ENCODE data around the gene RPGRIP1.
"Not testable (repeated sequence)": the region's sequence is repeated elsewhere in the genome, so short reads cannot be mapped to it uniquely, and the experiment has no call there.

Gene RPGRIP1

GRCh38 chr14:21302013-21302835 lies 22.3 kb downstream of the RPGRIP1 start:
- Histone ChIP-seq H4K20me1 (no peaks in the 10 kb centered on the region), H3K4me2 (peak overlapping the region in 6 of 11 experiments; percentile 15 to 98 (median 87); a peak in 7 of 22 replicates), H3K9me3 (replicated peaks in 1 of 11) (no peaks in the 10 kb centered on the region; a peak in 1 of 22 replicates), H3K9ac (no peak overlapping the region; a peak in 1 of 22 replicates), H3K36me3 (no peaks in the 10 kb centered on the region), H3K4me1 (peaks cover 7 to 23% (median 17%) of the 10 kb centered on the region in 10 experiments; a peak in 18 of 20 replicates), H3K4me3 (no peak overlapping the region), H3K27me3 (peaks cover 0 to 8% (median 0%) of the 10 kb centered on the region in 11 experiments; a peak in 4 of 22 replicates), H3K27ac (no peak overlapping the region)
- no peak for TF ChIP-seq Cebpa-rat (IDR thresholded peaks at IDR 0.05)

- peaks cover 7 to 27% (median 22%) of the 10 kb centered on the region in 10 experiments; a peak in 18 of 20 replicates for H3K4me1 ChIP-seq
- H3K4me2 ChIP-seq; H3K9ac ChIP-seq; H3K27ac ChIP-seq; H3K27me3 ChIP-seq; H3K4me3 ChIP-seq; H3K9me3 ChIP-seq (replicated peaks in 1 of 11); H4K20me1 ChIP-seq; H3K36me3 ChIP-seq: not testable (repeated sequence)
These were observed 22.9 kb downstream of the RPGRIP1 start for GRCh38 chr14:21302836-21303140.

GRCh38 chr14:21307637-21308036 lies 27.8 kb downstream of the RPGRIP1 start:
- TF ChIP-seq Cebpa-rat (IDR thresholded peaks at IDR 0.05) = no peak
- no peaks in the 10 kb centered on the region for H4K20me1 ChIP-seq
- H3K36me3 ChIP-seq = no peaks in the 10 kb centered on the region
- H3K9ac ChIP-seq = no peak overlapping the region
- no peaks in the 10 kb centered on the region for H3K27me3 ChIP-seq
- H3K27ac ChIP-seq = peak overlapping the region in 3 of 11 experiments; percentile 72 to 77 (median 76); a peak in 2 of 22 replicates
- H3K9me3 ChIP-seq (replicated peaks in 1 of 11) = no peaks in the 10 kb centered on the region; a peak in 1 of 22 replicates
- peak overlapping the region in 9 of 11 experiments; percentile 57 to 91 (median 71); a peak in 17 of 22 replicates for H3K4me2 ChIP-seq
- peaks cover 7 to 23% (median 20%) of the 10 kb centered on the region in 10 experiments; a peak in 19 of 20 replicates for H3K4me1 ChIP-seq
- H3K4me3 ChIP-seq = no peak overlapping the region

- Histone ChIP-seq H3K4me3 (peak overlapping the region in 9 of 10 experiments; percentile 30 to 60 (median 47); a peak in 11 of 20 replicates), H3K4me2 (peak overlapping the region; percentile 57 to 91 (median 74); a peak in 21 of 22 replicates)
These were observed 28.2 kb downstream of the RPGRIP1 start for GRCh38 chr14:21308132-21308478.

GRCh38 chr14:21308479-21309237 lies 28.8 kb downstream of the RPGRIP1 start:
- Histone ChIP-seq H3K36me3 (no peaks in the 10 kb centered on the region), H3K27me3 (no peaks in the 10 kb centered on the region), H3K4me1 (peaks cover 10 to 27% (median 20%) of the 10 kb centered on the region in 10 experiments; a peak in 19 of 20 replicates), H3K4me3 (peak overlapping the region; percentile 30 to 60 (median 46)), H3K9me3 (replicated peaks in 1 of 11) (no peaks in the 10 kb centered on the region; a peak in 1 of 22 replicates), H3K9ac (peak overlapping the region; percentile 4 to 64 (median 53); a peak in 17 of 22 replicates), H4K20me1 (no peaks in the 10 kb centered on the region), H3K4me2 (peak overlapping the region; percentile 57 to 91 (median 74)), H3K27ac (peak overlapping the region in 10 of 11 experiments; percentile 28 to 81 (median 70); a peak in 19 of 22 replicates)
- no peak for TF ChIP-seq Cebpa-rat (IDR thresholded peaks at IDR 0.05)

More at GRCh38 chr14:21308132-21308478, 28.2 kb downstream of the RPGRIP1 start:
- TF ChIP-seq Cebpa-rat (IDR thresholded peaks at IDR 0.05) = no peak
- Histone ChIP-seq H3K4me1 (peaks cover 7 to 24% (median 20%) of the 10 kb centered on the region in 10 experiments; a peak in 19 of 20 replicates), H3K27ac (peak overlapping the region in 9 of 11 experiments; percentile 64 to 81 (median 70); a peak in 15 of 22 replicates), H3K9ac (peak overlapping the region in 9 of 11 experiments; percentile 30 to 64 (median 53); a peak in 9 of 22 replicates), H3K36me3 (no peaks in the 10 kb centered on the region), H3K27me3 (no peaks in the 10 kb centered on the region), H4K20me1 (no peaks in the 10 kb centered on the region), H3K9me3 (replicated peaks in 1 of 11) (no peaks in the 10 kb centered on the region; a peak in 1 of 22 replicates)

- H3K27me3 ChIP-seq = no peaks in the 10 kb centered on the region
- H3K4me1 ChIP-seq = peaks cover 10 to 28% (median 20%) of the 10 kb centered on the region in 10 experiments; a peak in 19 of 20 replicates
- peak overlapping the region in 10 of 11 experiments; percentile 4 to 64 (median 53); a peak in 16 of 22 replicates for H3K9ac ChIP-seq
- H3K27ac ChIP-seq = peak overlapping the region in 10 of 11 experiments; percentile 28 to 81 (median 70); a peak in 19 of 22 replicates
- no peaks in the 10 kb centered on the region for H4K20me1 ChIP-seq
- H3K4me2 ChIP-seq = peak overlapping the region; percentile 57 to 91 (median 74)
- no peaks in the 10 kb centered on the region for H3K9me3 ChIP-seq (replicated peaks in 1 of 11)
- no peak for TF ChIP-seq Cebpa-rat (IDR thresholded peaks at IDR 0.05)
- no peaks in the 10 kb centered on the region for H3K36me3 ChIP-seq
- peak overlapping the region; percentile 30 to 60 (median 46) for H3K4me3 ChIP-seq
These were observed 29.4 kb downstream of the RPGRIP1 start for GRCh38 chr14:21309238-21309636.

GRCh38 chr14:21309956-21310355 lies 30.1 kb downstream of the RPGRIP1 start:
- no peak for TF ChIP-seq Cebpa-rat (IDR thresholded peaks at IDR 0.05)
- Histone ChIP-seq H3K4me1 (peaks cover 10 to 28% (median 20%) of the 10 kb centered on the region in 10 experiments; a peak in 19 of 20 replicates), H3K4me3 (no peak overlapping the region), H3K9me3 (replicated peaks in 1 of 11) (no peaks in the 10 kb centered on the region), H3K36me3 (no peaks in the 10 kb centered on the region), H3K27ac (no peak overlapping the region), H3K4me2 (no peak overlapping the region), H3K27me3 (no peaks in the 10 kb centered on the region), H4K20me1 (no peaks in the 10 kb centered on the region), H3K9ac (no peak overlapping the region)

- H3K9ac ChIP-seq = no peak overlapping the region
- H4K20me1 ChIP-seq = no peaks in the 10 kb centered on the region
- no peaks in the 10 kb centered on the region for H3K9me3 ChIP-seq (replicated peaks in 1 of 11)
- H3K36me3 ChIP-seq = no peaks in the 10 kb centered on the region
- TF ChIP-seq Cebpa-rat (IDR thresholded peaks at IDR 0.05) = no peak
- no peak overlapping the region for H3K27ac ChIP-seq
- H3K4me3 ChIP-seq = no peak overlapping the region
- peaks cover 18 to 36% (median 24%) of the 10 kb centered on the region in 10 experiments for H3K4me1 ChIP-seq
- H3K27me3 ChIP-seq = no peaks in the 10 kb centered on the region
- no peak overlapping the region for H3K4me2 ChIP-seq
These were observed 31.7 kb downstream of the RPGRIP1 start for GRCh38 chr14:21311614-21312013.

- Histone ChIP-seq H3K4me2 (0 out of 22 replicates have a peak overlapping the region, but pooled peaks of 1 of the 11 experiments have one; percentile 19), H3K27ac (no peak overlapping the region), H4K20me1 (no peaks in the 10 kb centered on the region)
These were observed 33.6 kb downstream of the RPGRIP1 start for GRCh38 chr14:21313512-21313911.

More at GRCh38 chr14:21313512-21313911, 33.6 kb downstream of the RPGRIP1 start:
- TF ChIP-seq Cebpa-rat (IDR thresholded peaks at IDR 0.05) = no peak
- Histone ChIP-seq H3K9ac (no peak overlapping the region), H3K27me3 (no peaks in the 10 kb centered on the region), H3K4me3 (no peak overlapping the region), H3K9me3 (replicated peaks in 1 of 11) (no peaks in the 10 kb centered on the region), H3K4me1 (peaks cover 17 to 46% (median 29%) of the 10 kb centered on the region in 10 experiments), H3K36me3 (no peaks in the 10 kb centered on the region)

All from BLaER1 treated with 17β-estradiol and CSF1 and Interleukin-3, amounts not matched to agents 10 nM and 100 nM (cell line).